WTC11 (cell line): ENCODE data around the gene ATP6V1F.

ENCODE experiments used
- ATF2 ChIP-seq: sonication (generic); formaldehyde crosslinking; IDR thresholded peaks from 2 replicates; pipeline ENCODE4 v1.8.1; 2022; ENCODE audit warnings: low read depth, missing genetic modification reagents, borderline replicate concordance
- E2F4 ChIP-seq: sonication (generic); formaldehyde crosslinking; IDR thresholded peaks from 2 replicates; pipeline ENCODE4 v1.8.1; 2022; ENCODE audit warnings: low read depth, mild to moderate bottlenecking, moderate library complexity, missing genetic modification reagents, borderline replicate concordance
- USF2 ChIP-seq: sonication (generic); formaldehyde crosslinking; IDR thresholded peaks from 2 replicates; pipeline ENCODE4 v1.8.1; 2023; ENCODE audit warnings: mild to moderate bottlenecking, missing genetic modification reagents, moderate library complexity

- TF ChIP-seq E2F4 (CRISPR knock-in tag) = no peak
- TF ChIP-seq USF2 (CRISPR knock-in tag) = no peak
- TF ChIP-seq ATF2 (CRISPR knock-in tag) = no peak
These were observed 21.2 kb downstream of the ATP6V1F start for GRCh38 chr7:128883622-128884448.
